Measurements from ENCODE around the gene HYAL3. TPM values are rescaled to one million over a fixed set of nuclear protein-coding genes. Genes with fewer than 3 reads are reported as not detected.
A peak's percentile ranks its signal among the peaks of the same experiment; 100 is the strongest.

HYAL3 gene
- total RNA-seq, 2 donors from 2014 or later = 2.6 to 3.3 TPM

DNA sequence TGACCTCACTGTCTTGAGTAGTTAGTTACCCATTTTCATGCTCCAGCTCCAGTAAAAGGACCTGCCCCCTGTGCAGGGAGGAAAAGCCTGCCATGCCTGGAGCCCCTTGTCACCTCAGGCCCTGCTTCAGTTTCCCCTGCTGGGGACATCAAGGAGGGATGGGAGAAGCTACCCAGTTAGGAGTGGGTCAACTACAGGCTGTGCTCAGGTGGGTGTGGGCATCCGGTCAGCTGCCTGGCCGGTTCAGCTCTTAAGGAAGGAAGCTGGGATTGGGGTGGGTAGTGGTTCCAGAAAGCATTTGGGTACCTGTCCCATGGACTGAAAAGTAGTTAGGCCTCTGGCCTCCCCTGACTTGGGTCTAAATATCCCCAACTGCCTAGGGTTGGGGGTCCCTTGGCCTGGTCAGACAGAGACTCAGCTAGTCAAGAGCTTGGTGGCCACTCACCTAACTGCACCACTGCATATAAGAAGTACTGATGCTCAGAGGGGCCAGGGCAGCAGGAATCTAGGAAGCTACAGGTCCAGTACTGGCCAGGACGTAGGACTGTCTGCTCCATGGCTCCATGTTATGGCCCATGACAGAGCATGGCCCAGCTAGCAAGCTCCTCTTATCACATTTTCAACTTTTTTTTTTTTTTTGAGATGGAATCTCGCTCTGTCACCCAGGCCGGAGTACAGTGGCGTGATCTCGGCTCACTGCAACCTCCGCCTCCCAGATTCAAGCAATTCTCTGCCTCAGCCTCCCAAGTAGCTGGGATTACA, 19.8 kb downstream of the HYAL3 start:
- H3K36me3 ChIP-seq (ENCODE audit: control insufficient read depth, insufficient read depth, low read length) = no peaks in the 10 kb centered on the region
- no peaks in the 10 kb centered on the region for H3K36me3 Mint-ChIP-seq (ENCODE audit: low read depth)
- no peak overlapping the region for H3K27ac Mint-ChIP-seq
- H3K9me3 Mint-ChIP-seq = peaks cover 7% of the 10 kb centered on the region
- WGBS, 2 experiments (ENCODE audit: insufficient coverage in 1 of 2, insufficient read length in 1 of 2) = 91 to 100% methylated on average over 3 to 8 of the region's 8 CpGs
- peaks cover 54% of the 10 kb centered on the region for H3K27me3 Mint-ChIP-seq (ENCODE audit: insufficient read depth)
- no peak for DNase-seq
- no peaks in the 10 kb centered on the region for H3K9me3 ChIP-seq (ENCODE audit: control insufficient read depth, low read length)
- H3K4me1 ChIP-seq (ENCODE audit: control insufficient read depth, insufficient read depth, low read length) = no peaks in the 10 kb centered on the region
- H3K27ac ChIP-seq (ENCODE audit: low read depth, low read length) = no peak overlapping the region
- no peak overlapping the region for H3K4me3 Mint-ChIP-seq
- H3K4me1 Mint-ChIP-seq = peaks cover 7% of the 10 kb centered on the region
- H3K9ac ChIP-seq (ENCODE audit: extremely low read depth, low read length, poor library complexity, severe bottlenecking) = no peak overlapping the region
- H3K27me3 ChIP-seq (ENCODE audit: control insufficient read depth, insufficient read depth, low read length, poor library complexity, severe bottlenecking) = peaks cover 23% of the 10 kb centered on the region
- TF ChIP-seq, protein P1, sequence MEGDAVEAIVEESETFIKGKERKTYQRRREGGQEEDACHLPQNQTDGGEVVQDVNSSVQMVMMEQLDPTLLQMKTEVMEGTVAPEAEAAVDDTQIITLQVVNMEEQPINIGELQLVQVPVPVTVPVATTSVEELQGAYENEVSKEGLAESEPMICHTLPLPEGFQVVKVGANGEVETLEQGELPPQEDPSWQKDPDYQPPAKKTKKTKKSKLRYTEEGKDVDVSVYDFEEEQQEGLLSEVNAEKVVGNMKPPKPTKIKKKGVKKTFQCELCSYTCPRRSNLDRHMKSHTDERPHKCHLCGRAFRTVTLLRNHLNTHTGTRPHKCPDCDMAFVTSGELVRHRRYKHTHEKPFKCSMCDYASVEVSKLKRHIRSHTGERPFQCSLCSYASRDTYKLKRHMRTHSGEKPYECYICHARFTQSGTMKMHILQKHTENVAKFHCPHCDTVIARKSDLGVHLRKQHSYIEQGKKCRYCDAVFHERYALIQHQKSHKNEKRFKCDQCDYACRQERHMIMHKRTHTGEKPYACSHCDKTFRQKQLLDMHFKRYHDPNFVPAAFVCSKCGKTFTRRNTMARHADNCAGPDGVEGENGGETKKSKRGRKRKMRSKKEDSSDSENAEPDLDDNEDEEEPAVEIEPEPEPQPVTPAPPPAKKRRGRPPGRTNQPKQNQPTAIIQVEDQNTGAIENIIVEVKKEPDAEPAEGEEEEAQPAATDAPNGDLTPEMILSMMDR (conservative IDR thresholded peaks at IDR 0.05) = no peak
- H3K4me3 ChIP-seq (ENCODE audit: low read length) = no peak overlapping the region

DNA sequence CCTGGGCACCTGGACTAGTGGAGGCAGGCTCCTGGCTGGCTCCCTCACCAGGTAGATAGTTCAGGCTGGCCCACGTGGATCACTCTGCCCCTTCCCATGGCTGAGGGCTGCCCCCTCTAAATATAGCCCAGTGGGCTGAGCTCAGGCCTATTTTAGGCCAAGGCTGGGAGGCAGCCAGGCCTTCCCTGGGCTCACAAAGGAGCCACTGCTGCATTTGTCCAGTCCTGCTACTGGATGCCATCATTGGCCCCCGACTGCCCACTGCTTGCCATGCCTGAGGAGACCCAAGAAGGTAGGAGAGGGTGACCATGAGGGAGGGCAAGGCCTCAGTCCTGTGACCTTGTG, 20.4 kb downstream of the HYAL3 start, which contains the start of gene LSMEM2:
Gene LSMEM2 (plus strand): TSS at position 208 of the 345 bp plus-strand sequence. CDS start 27 bp downstream, at position 235.
- Mint-ChIP-seq H3K36me3 (ENCODE audit: low read depth) (no peaks in the 10 kb centered on the region), H3K4me1 (peaks cover 10% of the 10 kb centered on the region), H3K9me3 (peaks cover 7% of the 10 kb centered on the region), H3K27me3 (ENCODE audit: insufficient read depth) (peaks cover 60% of the 10 kb centered on the region), H3K4me3 (no peak within 1 kb of the TSS), H3K27ac (no peak within 1 kb of the TSS)
- H3K36me3 ChIP-seq (ENCODE audit: control insufficient read depth, insufficient read depth, low read length) = no peaks in the 10 kb centered on the region
- H3K4me1 ChIP-seq (ENCODE audit: control insufficient read depth, insufficient read depth, low read length) = no peaks in the 10 kb centered on the region
- H3K9ac ChIP-seq (ENCODE audit: extremely low read depth, low read length, poor library complexity, severe bottlenecking) = no peak within 1 kb of the TSS
- WGBS, 2 experiments (ENCODE audit: insufficient coverage in 1 of 2, insufficient read length in 1 of 2) = 76 to 88% methylated on average over 2 of the region's 2 CpGs
- TF ChIP-seq, protein P1 (conservative IDR thresholded peaks at IDR 0.05) = no peak
- H3K27me3 ChIP-seq (ENCODE audit: control insufficient read depth, insufficient read depth, low read length, poor library complexity, severe bottlenecking) = peaks cover 29% of the 10 kb centered on the region
- peak within 1 kb of the TSS; percentile 32 for H3K27ac ChIP-seq (ENCODE audit: low read depth, low read length)
- DNase-seq = no peak
- no peak within 1 kb of the TSS for H3K4me3 ChIP-seq (ENCODE audit: low read length)
- H3K9me3 ChIP-seq (ENCODE audit: control insufficient read depth, low read length) = no peaks in the 10 kb centered on the region

DNA sequence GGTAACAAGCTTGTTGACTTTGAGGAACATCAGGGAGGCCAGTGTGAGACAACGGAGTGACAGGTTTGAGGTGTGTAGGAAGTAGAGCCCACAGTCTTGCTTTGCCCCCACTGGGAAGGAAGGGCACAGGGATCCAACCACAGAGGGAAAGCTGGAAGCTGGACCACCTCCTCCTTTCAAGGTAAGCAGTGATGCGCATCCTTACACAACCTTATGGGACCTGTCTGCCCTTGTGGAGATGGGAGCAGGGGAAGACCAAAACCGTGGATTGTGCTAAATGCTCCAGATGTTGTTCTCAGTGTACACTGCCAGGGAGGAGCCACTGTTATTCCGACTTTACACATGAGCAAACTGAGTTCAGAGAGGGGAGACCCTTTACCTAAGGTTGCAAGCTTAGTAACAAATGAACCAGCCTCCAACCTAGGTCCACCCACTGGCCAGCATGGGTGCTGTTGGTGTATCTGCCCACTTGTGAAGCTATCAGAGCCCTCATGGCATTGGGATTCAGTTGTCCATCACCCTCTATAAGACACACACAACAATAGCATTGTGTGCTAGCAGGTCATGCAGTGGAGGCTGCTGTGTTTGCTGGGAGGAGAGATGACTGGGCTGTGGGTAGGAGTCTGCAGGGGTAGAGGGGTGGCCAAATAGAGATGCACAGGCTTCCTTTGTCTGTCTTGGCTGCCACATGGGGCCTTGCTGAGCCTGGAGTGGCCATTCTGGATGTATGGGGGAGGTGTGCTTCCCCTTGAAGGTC, 20.9 kb downstream of the HYAL3 start:
- H3K36me3 ChIP-seq (ENCODE audit: control insufficient read depth, insufficient read depth, low read length) = no peaks in the 10 kb centered on the region
- no peaks in the 10 kb centered on the region for H3K9me3 ChIP-seq (ENCODE audit: control insufficient read depth, low read length)
- no peak overlapping the region for H3K9ac ChIP-seq (ENCODE audit: extremely low read depth, low read length, poor library complexity, severe bottlenecking)
- Mint-ChIP-seq H3K9me3 (peaks cover 7% of the 10 kb centered on the region), H3K36me3 (ENCODE audit: low read depth) (no peaks in the 10 kb centered on the region), H3K27me3 (ENCODE audit: insufficient read depth) (peaks cover 64% of the 10 kb centered on the region), H3K4me1 (peaks cover 10% of the 10 kb centered on the region), H3K4me3 (no peak overlapping the region), H3K27ac (no peak overlapping the region)
- no peaks in the 10 kb centered on the region for H3K4me1 ChIP-seq (ENCODE audit: control insufficient read depth, insufficient read depth, low read length)
- peaks cover 35% of the 10 kb centered on the region for H3K27me3 ChIP-seq (ENCODE audit: control insufficient read depth, insufficient read depth, low read length, poor library complexity, severe bottlenecking)
- TF ChIP-seq, protein P1 (conservative IDR thresholded peaks at IDR 0.05) = no peak
- peak overlapping the region; percentile 32 for H3K27ac ChIP-seq (ENCODE audit: low read depth, low read length)
- H3K4me3 ChIP-seq (ENCODE audit: low read length) = no peak overlapping the region
- WGBS, 2 experiments (ENCODE audit: insufficient coverage in 1 of 2, insufficient read length in 1 of 2) = 86 to 89% methylated on average over 4 of the region's 4 CpGs
- DNase-seq = no peak

Measured in endodermal cell (in vitro differentiated cells).